SK-N-SH (cell line): Measurements from ENCODE around the gene SPATA24.

Source experiments
- FOXJ3 ChIP-seq: sonication (generic); formaldehyde crosslinking; IDR thresholded peaks from 2 replicates; pipeline ENCODE4 v1.5.1; 2020; ENCODE audit warnings: mild to moderate bottlenecking, missing genetic modification reagents
- NRF1 ChIP-seq: IDR thresholded peaks from 2 replicates; pipeline ENCODE4 v1.6.1; 2012; ENCODE audit warnings: low read depth, mild to moderate bottlenecking, low read length
- POLR2AphosphoS5 ChIP-seq: IDR thresholded peaks from 2 replicates; pipeline ENCODE4 v1.6.1; 2012; ENCODE audit warnings: low read depth, low read length
- SIN3A ChIP-seq: IDR thresholded peaks from 2 replicates; pipeline ENCODE4 v1.6.1; 2012; ENCODE audit warnings: low read depth, mild to moderate bottlenecking, low read length, moderate library complexity, borderline replicate concordance
- YY1 ChIP-seq: IDR thresholded peaks from 2 replicates; pipeline ENCODE4 v1.4.0; 2012; ENCODE audit warnings: low read depth, mild to moderate bottlenecking
- TF ChIP-seq, protein P1 (sequence below): fragments of 200-600 bp; sonication (generic); IDR thresholded peaks from 2 replicates; pipeline ENCODE4 v1.6.1; 2017; ENCODE audit warnings: antibody characterized with exemption, mild to moderate bottlenecking, moderate library complexity
- TF ChIP-seq, protein P2 (sequence below): IDR thresholded peaks from 2 replicates; pipeline ENCODE4 v1.4.0; 2012; ENCODE audit warnings: low read depth, borderline replicate concordance
- TF ChIP-seq, protein P3 (sequence below): IDR thresholded peaks from 2 replicates; pipeline ENCODE4 v1.6.1; 2012; ENCODE audit warnings: mild to moderate bottlenecking, low read depth, low read length, moderate library complexity

DNA sequence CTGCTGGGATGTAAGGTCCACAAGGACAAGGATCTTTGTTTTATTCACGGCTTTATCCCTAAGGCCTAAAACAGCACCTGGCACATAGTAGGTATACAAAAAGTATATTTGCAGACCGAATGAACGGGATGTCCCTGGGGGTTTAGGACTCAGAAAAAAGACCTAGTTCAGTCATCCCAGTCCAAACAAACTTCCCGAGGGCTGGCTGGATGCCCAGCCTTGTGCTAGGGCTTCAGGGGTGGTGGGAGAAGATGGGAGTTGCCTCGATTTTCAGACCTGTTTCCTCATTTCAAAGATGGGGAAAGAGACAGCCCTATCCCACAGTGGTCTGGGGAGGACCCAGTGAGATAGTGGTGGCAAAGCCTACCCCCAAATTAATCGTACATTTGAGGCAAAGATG, 6.0 kb downstream of the SPATA24 start:
- TF ChIP-seq, protein P1, sequence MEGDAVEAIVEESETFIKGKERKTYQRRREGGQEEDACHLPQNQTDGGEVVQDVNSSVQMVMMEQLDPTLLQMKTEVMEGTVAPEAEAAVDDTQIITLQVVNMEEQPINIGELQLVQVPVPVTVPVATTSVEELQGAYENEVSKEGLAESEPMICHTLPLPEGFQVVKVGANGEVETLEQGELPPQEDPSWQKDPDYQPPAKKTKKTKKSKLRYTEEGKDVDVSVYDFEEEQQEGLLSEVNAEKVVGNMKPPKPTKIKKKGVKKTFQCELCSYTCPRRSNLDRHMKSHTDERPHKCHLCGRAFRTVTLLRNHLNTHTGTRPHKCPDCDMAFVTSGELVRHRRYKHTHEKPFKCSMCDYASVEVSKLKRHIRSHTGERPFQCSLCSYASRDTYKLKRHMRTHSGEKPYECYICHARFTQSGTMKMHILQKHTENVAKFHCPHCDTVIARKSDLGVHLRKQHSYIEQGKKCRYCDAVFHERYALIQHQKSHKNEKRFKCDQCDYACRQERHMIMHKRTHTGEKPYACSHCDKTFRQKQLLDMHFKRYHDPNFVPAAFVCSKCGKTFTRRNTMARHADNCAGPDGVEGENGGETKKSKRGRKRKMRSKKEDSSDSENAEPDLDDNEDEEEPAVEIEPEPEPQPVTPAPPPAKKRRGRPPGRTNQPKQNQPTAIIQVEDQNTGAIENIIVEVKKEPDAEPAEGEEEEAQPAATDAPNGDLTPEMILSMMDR, result no peak
- TF ChIP-seq SIN3A (no peak), POLR2AphosphoS5 (no peak), YY1 (no peak), FOXJ3 (no peak), NRF1 (no peak)
- TF ChIP-seq, protein P2, sequence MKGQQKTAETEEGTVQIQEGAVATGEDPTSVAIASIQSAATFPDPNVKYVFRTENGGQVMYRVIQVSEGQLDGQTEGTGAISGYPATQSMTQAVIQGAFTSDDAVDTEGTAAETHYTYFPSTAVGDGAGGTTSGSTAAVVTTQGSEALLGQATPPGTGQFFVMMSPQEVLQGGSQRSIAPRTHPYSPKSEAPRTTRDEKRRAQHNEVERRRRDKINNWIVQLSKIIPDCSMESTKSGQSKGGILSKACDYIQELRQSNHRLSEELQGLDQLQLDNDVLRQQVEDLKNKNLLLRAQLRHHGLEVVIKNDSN, result no peak
- TF ChIP-seq, protein P3, sequence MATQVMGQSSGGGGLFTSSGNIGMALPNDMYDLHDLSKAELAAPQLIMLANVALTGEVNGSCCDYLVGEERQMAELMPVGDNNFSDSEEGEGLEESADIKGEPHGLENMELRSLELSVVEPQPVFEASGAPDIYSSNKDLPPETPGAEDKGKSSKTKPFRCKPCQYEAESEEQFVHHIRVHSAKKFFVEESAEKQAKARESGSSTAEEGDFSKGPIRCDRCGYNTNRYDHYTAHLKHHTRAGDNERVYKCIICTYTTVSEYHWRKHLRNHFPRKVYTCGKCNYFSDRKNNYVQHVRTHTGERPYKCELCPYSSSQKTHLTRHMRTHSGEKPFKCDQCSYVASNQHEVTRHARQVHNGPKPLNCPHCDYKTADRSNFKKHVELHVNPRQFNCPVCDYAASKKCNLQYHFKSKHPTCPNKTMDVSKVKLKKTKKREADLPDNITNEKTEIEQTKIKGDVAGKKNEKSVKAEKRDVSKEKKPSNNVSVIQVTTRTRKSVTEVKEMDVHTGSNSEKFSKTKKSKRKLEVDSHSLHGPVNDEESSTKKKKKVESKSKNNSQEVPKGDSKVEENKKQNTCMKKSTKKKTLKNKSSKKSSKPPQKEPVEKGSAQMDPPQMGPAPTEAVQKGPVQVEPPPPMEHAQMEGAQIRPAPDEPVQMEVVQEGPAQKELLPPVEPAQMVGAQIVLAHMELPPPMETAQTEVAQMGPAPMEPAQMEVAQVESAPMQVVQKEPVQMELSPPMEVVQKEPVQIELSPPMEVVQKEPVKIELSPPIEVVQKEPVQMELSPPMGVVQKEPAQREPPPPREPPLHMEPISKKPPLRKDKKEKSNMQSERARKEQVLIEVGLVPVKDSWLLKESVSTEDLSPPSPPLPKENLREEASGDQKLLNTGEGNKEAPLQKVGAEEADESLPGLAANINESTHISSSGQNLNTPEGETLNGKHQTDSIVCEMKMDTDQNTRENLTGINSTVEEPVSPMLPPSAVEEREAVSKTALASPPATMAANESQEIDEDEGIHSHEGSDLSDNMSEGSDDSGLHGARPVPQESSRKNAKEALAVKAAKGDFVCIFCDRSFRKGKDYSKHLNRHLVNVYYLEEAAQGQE, result no peak
